A204.1 (cell line): ENCODE data around the gene PPIC.
A peak's percentile ranks its signal among the peaks of the same experiment; 100 is the strongest.
"Not testable (repeated sequence)": the region's sequence is repeated elsewhere in the genome, so short reads cannot be mapped to it uniquely, and the experiment has no call there.

Source experiments
- FAIRE-seq: peaks from 2 replicates; lab custom pipeline; 2012; peaks lifted over from hg19 to GRCh38; lab: Jason Lieb, UNC

Gene PPIC

DNA sequence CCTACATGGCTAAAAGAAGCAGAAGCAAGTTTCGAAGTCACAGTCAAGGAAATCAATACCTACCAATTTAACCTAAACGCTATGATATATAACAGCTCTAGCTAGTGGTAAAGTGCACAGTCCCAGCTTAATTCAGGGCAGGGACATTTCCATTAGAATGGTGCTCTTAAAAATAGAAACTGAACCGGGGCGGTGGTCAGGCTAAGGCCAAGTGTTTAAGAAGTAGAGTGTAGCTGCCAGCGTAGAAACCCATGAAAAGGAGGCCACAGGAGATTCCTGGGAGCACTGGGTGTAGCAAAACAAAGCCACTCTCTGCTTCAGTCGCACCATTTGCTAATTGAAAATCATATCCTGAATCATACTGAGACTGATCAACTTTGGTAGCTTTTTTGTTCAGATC lies 28.8 kb downstream of the PPIC start:
- no peak for FAIRE-seq

DNA sequence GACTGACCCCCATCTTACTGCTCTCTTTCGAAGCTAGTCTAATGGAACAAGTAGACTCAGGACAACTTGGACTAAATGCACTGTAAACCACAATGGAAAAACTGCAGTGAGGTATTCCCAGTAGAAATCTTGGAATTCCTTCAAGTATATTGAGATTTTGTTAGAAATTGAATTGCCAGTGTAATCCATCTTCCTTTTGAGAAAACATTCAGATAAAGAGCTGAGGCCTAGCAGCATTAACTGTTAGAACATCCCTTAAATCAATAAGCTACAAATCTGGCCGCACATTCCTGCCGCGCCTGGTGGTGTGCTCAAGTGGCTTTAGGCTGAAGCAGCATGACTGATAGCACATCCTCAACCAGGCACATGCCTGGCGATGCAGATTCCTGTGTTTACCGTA lies 29.3 kb downstream of the PPIC start:
- FAIRE-seq = no peak

DNA sequence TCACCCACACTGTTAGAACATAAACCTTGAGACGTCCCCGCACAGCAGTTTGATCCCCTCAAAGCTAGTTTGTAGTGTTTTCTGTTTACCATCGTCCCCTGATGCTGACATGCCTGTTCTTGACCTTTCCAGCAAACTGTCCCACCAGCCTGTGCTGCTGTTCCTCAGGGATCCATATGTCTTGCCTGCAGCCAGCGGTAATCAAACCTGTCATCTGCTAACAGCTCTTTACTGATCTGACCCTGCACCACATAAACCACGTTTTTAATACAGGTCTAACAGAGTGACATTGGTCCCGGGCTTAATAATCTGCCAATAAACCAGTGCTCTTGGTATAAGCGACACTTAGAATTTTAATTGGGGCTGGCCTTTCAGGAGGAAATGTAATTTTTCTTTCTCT lies 34.7 kb downstream of the PPIC start:
- FAIRE-seq = no peak

- FAIRE-seq = no peak
These were observed 35.8 kb downstream of the PPIC start for GRCh38 chr5:123000731-123001130.

- no peak for FAIRE-seq
These were observed 36.5 kb downstream of the PPIC start for GRCh38 chr5:122999947-123000563.

GRCh38 chr5:122997294-122997693 lies 39.2 kb downstream of the PPIC start:
- FAIRE-seq = no peak

GRCh38 chr5:122996091-122996490 lies 40.4 kb downstream of the PPIC start:
- no peak for FAIRE-seq

DNA sequence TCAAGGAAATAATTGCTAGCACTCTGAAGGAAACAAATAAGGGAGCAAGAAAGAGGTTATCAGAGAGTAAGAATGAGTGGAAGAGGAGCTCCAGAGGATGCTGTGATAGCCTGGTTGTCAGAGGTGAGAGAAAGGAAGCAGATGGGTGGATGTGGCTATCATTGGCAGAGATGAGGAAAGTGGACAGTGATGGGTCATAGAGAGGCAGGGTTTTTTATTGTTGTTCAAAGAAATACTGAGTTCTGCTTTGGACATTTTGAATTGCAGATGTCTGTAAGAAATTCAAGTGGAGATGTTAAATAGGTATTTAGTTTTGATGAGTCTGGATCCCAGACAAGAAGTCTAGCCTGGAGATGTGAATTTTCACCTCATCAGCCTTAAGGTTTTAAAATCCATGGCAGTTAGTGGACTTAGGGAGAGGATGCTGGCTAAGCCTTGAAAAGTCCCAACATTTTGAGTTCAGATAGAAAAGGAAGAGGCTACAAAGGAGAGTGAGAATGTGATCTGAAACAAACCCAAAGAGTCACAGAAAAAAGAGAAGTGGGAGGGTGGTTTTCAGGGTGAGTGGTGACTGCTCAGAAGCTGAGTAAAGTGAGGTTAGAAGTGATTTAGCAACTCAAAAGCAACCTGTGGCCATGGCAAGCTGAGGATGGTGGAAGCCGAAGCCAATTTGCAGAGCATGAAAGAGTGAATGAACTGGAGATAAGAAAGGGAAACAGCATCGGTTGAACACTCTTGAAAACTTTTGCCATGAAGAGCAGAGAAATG lies 50.4 kb downstream of the PPIC start:
- no peak for FAIRE-seq

- no peak for FAIRE-seq
These were observed 51.4 kb downstream of the PPIC start for GRCh38 chr5:122985006-122985700.

DNA sequence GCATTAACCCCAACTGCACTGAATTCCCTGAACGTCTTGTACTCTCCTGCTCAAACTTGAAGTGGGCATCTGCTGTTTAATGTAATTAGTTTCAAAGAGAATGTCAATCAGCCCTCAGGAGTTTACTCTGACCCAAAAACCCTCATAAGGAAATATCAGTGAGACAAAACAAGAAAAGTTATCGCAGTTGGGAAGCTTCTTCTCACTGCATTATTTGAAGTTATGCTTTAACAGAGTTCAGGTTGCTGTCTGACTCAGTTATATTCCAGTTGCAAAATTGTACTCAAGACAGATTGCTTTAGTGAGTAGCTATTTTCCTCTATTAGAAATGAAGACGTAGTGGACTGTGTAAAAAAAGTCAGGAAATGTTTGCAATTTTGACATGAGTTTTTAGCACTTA lies 52.1 kb downstream of the PPIC start:
- FAIRE-seq = no peak

GRCh38 chr5:122982376-122982775 lies 54.1 kb downstream of the PPIC start:
- peak; percentile 3 for FAIRE-seq

GRCh38 chr5:122981846-122982245 lies 54.7 kb downstream of the PPIC start:
- FAIRE-seq = no peak

DNA sequence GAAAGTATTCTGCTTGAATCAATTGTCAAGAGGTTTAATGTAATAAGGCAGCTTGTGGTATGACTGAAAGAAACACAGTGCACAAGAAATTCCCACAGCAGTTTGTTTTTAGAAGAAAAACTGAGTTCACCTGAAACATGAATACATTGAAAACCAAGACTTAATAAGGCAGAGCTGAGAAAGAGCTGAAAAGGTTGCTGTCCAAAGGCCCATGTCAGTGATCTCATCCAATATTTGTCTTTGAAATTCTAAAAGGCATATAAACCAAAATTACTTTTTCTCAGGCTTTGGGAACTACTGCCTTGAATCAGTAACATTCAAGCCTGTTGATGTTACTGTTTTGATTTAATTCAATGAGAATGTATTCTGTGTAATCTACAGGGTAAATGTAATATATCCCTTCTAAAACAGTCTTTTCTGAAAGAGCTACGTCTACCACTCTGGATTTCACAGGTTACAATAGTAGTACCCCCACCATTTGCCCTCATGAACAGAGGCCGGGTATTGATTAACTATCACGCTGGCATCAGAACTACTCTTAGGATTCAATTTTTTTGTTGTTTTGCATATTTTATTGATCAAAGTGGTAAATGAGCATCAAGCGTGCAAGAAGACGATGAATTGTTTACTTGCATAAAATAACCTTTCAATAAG lies 57.8 kb downstream of the PPIC start:
- no peak for FAIRE-seq

DNA sequence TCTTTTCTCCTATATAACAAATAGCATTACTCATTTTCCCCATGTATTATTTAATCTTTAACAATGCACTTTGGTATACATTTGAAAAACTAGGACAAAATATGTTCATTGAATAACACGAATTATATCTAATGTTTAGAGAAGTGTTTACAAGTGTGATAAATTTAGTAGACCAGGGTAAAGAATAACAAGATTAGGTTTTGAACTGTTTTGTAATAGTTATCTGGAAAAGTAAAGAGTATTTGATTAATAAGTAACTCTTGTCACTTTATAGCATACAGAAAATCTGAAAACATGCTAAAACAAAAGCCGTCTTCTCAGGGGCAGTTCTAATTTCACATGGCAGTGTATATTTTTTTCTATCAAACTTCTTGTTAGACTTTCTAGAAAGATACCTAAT lies 58.5 kb downstream of the PPIC start:
- FAIRE-seq = no peak

- FAIRE-seq = no peak
These were observed 59.2 kb downstream of the PPIC start for GRCh38 chr5:122977319-122977718.

GRCh38 chr5:122974251-122974650 lies 62.3 kb downstream of the PPIC start:
- FAIRE-seq = not testable (repeated sequence)

DNA sequence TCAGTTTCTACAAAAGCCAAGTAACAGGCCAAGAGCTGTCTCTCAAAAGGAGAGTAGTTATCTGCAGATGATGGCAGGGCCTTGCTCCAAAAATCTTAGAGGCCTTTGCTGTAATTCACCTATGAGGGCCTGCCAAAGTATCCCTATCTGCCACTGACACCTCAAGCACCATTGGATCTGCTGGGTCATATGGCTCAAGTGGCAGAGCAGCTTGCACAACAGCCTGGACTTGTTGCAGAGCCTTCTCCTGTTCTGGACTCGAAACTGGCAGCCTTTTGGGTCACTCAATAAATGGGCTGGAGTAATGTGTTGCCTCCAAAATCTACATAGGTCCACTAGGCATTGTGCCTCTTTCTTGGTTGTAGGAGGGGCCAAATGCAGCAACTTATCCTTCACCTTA lies 62.8 kb downstream of the PPIC start:
- FAIRE-seq = not testable (repeated sequence)
